Uterus (tissue), 4 donors: ENCODE results near the gene CLEC11A. TPM values are rescaled to one million over a fixed set of nuclear protein-coding genes. Genes with fewer than 3 reads are reported as not detected.

Experiments
- DNase-seq, 2 donors: peaks; one replicate each; pipeline ENCODE4 v3.0.0-alpha.2; 2019 to 2020
- H3K27ac ChIP-seq, 2 donors: fragments of 200-600 bp; sonication (generic); 1 replicate in 1 of 2; 2 replicates in 1 of 2; pipeline ENCODE4 v1.5.1; 2016 to 2018
- H3K27me3 ChIP-seq, 2 donors: fragments of 200-600 bp; sonication (generic); one replicate each; pipeline ENCODE4 v1.5.1; 2018 to 2019; ENCODE audit warnings: control low read depth in 1 of 2
- H3K36me3 ChIP-seq, 2 donors: fragments of 200-600 bp; sonication (generic); one replicate each; pipeline ENCODE4 v1.5.1; 2019; ENCODE audit warnings: control low read depth in 1 of 2
- H3K4me1 ChIP-seq, 2 donors: fragments of 200-600 bp; sonication (generic); one replicate each; pipeline ENCODE4 v1.5.1; 2018 to 2019; ENCODE audit warnings: control low read depth in 1 of 2
- H3K4me3 ChIP-seq, 2 donors: fragments of 200-600 bp; sonication (generic); 1 replicate in 1 of 2; 2 replicates in 1 of 2; pipeline ENCODE4 v1.5.1; 2018 to 2019; ENCODE audit warnings: mild to moderate bottlenecking in 1 of 2
- H3K9me3 ChIP-seq, 2 donors: fragments of 200-600 bp; sonication (generic); one replicate each; pipeline ENCODE4 v1.5.1; 2019; ENCODE audit warnings: control low read depth in 1 of 2
- CTCF ChIP-seq, 4 experiments: fragments of 200-600 bp in 2 of 4; fragments of 450-650 bp in 2 of 4; sonication (generic) in 2 of 4; IDR thresholded peaks; one replicate each; pipeline ENCODE4 v1.5.1; 2016 to 2019; ENCODE audit warnings: antibody characterized with exemption in 4 of 4, mild to moderate bottlenecking in 2 of 4, moderate library complexity in 1 of 4
- POLR2A ChIP-seq, 2 donors: fragments of 450-650 bp; IDR thresholded peaks; one replicate each; pipeline ENCODE4 v1.6.1; 2016; ENCODE audit warnings: antibody characterized with exemption in 2 of 2, mild to moderate bottlenecking in 1 of 2, moderate library complexity in 1 of 2
- intact Hi-C: fragments of 100-400 bp; cut with DNase I; formaldehyde crosslinking; loops from one replicate; pipeline ENCODE4 v1.15.1; 2023; ENCODE audit warnings: low total_unique reads
- total RNA-seq, 4 donors: library from RNA; depleted of rRNA in 3 of 4; stranded (reverse); fragments of >200 nt in 3 of 4; gene quantifications; one replicate each; pipeline versions ENCODE4 v1.1.0 to v1.2.4, GENCODE V29; 2014 to 2023
- donor health status: DM: yes; HTN: yes; CAD: no.

The CLEC11A gene
- 100 to 1,000 TPM in 1 of 4 donors, 10 to 100 TPM in 1, 1 to 10 TPM in 2; 1.5 to 105 (median 10.9) TPM for total RNA-seq

GRCh38 chr19:50723069-50723468, at the start of gene CLEC11A:
TSS of gene CLEC11A (plus strand) at chr19:50723364. CDS start at chr19:50723526, 162 bp downstream.
- H3K27me3 ChIP-seq: no peaks in the 10 kb centered on the region
- DNase-seq: peak; percentile 72 to 78

GRCh38 chr19:50676625-50677197, 46.5 kb upstream of the CLEC11A start:
- intact Hi-C loops: no loop called here
- Histone ChIP-seq H3K4me3 (no peak overlapping the region), H3K27ac (no peak overlapping the region), H3K4me1 (no peaks in the 10 kb centered on the region), H3K9me3 (no peaks in the 10 kb centered on the region), H3K27me3 (no peaks in the 10 kb centered on the region), H3K36me3 (no peaks in the 10 kb centered on the region)
- no peak for DNase-seq
- TF ChIP-seq POLR2A (IDR thresholded peaks at IDR 0.05) (no peak), CTCF (IDR thresholded peaks at IDR 0.05) (no peak)

More at GRCh38 chr19:50723069-50723468, at the start of gene CLEC11A:
- intact Hi-C loops: no loop called here
- peaks cover 0 to 31% of the 10 kb centered on the region in 2 donors for H3K4me1 ChIP-seq
- no peaks in the 10 kb centered on the region for H3K9me3 ChIP-seq
- TF ChIP-seq CTCF (IDR thresholded peaks at IDR 0.05) (no peak), POLR2A (IDR thresholded peaks at IDR 0.05) (no peak)
- no peaks in the 10 kb centered on the region for H3K36me3 ChIP-seq
- H3K4me3 ChIP-seq: peak within 1 kb of the TSS; percentile 43 to 66
- peak within 1 kb of the TSS; percentile 77 for H3K27ac ChIP-seq

GRCh38 chr19:50677636-50678035, 45.5 kb upstream of the CLEC11A start:
- no peaks in the 10 kb centered on the region for H3K27me3 ChIP-seq
- no peaks in the 10 kb centered on the region for H3K36me3 ChIP-seq
- no peaks in the 10 kb centered on the region for H3K4me1 ChIP-seq
- no peak for DNase-seq
- no peak overlapping the region for H3K4me3 ChIP-seq
- intact Hi-C loops: no loop called here
- no peak for TF ChIP-seq CTCF (IDR thresholded peaks at IDR 0.05)
- TF ChIP-seq POLR2A (IDR thresholded peaks at IDR 0.05): no peak
- H3K27ac ChIP-seq: no peak overlapping the region
- H3K9me3 ChIP-seq: no peaks in the 10 kb centered on the region

GRCh38 chr19:50678323-50678722, 44.8 kb upstream of the CLEC11A start:
- H3K4me3 ChIP-seq: no peak overlapping the region
- DNase-seq: no peak
- TF ChIP-seq POLR2A (IDR thresholded peaks at IDR 0.05) (no peak), CTCF (IDR thresholded peaks at IDR 0.05) (no peak)
- no peak overlapping the region for H3K27ac ChIP-seq
- intact Hi-C loops: no loop called here
- H3K4me1 ChIP-seq: no peaks in the 10 kb centered on the region
- H3K36me3 ChIP-seq: no peaks in the 10 kb centered on the region
- no peaks in the 10 kb centered on the region for H3K9me3 ChIP-seq
- no peaks in the 10 kb centered on the region for H3K27me3 ChIP-seq

GRCh38 chr19:50679177-50680125, 43.7 kb upstream of the CLEC11A start:
- Histone ChIP-seq H3K27ac (no peak overlapping the region), H3K4me1 (no peaks in the 10 kb centered on the region), H3K4me3 (no peak overlapping the region), H3K27me3 (no peaks in the 10 kb centered on the region), H3K9me3 (no peaks in the 10 kb centered on the region), H3K36me3 (no peaks in the 10 kb centered on the region)
- no peak for TF ChIP-seq POLR2A (IDR thresholded peaks at IDR 0.05)
- no peak for TF ChIP-seq CTCF (IDR thresholded peaks at IDR 0.05)
- intact Hi-C loops: no loop called here
- peak; percentile 59 to 70 for DNase-seq
